NCI-H774 (cell line): Measurements from ENCODE around the gene MBD6.

Source experiments
- DNase-seq: peaks from one replicate; lab custom pipeline; 2025; lab: John Stamatoyannopoulos, UW

MBD6 gene

GRCh38 chr12:57576613-57577160 is 54.1 kb downstream of the MBD6 start:
- DNase-seq = no peak

GRCh38 chr12:57577981-57578758 is 55.5 kb downstream of the MBD6 start:
- no peak for DNase-seq

GRCh38 chr12:57579011-57579410 is 56.4 kb downstream of the MBD6 start:
- DNase-seq = no peak
